GM19099 (cell line): Measurements from ENCODE around the gene RAB18.

ENCODE experiments used
- POLR2A ChIP-seq: IDR thresholded peaks from 3 replicates; pipeline ENCODE4 v1.6.1; 2011; ENCODE audit warnings: low read depth; ENCODE audit not compliant: insufficient read length; ENCODE audit errors: extremely low read depth

RAB18 gene

DNA sequence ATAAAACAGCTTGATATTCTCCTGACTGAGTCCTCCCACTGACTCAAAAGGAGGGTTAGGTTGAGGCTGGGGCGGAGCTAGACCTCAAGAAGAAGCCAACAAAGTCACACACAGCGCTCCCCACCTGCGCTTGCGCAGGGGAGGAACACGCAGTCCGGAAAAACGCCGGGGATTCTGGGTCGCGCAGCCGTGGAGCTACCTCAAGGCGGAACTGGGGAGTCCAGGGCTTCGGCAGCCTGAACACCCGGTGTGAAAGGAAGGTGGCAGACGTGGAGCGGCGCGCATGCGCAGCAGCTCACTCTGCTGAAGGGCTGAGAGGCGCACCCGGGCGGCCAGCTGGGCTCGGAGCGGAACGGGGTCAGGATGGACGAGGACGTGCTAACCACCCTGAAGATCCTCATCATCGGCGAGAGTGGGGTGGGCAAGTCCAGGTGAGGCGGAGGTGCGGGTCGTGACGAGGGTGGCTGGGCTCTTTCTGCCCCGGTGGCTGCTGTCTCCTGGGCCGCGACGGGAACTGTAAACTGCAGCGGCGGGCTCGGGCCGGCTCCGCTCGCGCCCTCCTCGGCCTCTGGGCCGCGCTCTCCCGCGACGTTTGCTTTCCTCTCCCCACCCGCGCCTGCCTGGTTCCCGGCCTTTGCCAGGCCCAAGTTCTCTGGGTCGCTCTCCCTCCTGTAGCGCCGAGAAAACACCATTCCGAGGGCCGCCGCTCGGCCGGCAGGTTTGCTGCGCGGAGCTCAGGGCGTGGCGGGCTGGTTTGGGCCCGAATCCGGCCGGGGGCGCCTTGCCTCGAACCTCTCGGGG lies at the start of gene RAB18:
Gene RAB18 (plus strand): TSS at position 298 of the 801 bp plus-strand sequence. CDS start 66 bp downstream, at position 364.
- peak; percentile 92 for TF ChIP-seq POLR2A

DNA sequence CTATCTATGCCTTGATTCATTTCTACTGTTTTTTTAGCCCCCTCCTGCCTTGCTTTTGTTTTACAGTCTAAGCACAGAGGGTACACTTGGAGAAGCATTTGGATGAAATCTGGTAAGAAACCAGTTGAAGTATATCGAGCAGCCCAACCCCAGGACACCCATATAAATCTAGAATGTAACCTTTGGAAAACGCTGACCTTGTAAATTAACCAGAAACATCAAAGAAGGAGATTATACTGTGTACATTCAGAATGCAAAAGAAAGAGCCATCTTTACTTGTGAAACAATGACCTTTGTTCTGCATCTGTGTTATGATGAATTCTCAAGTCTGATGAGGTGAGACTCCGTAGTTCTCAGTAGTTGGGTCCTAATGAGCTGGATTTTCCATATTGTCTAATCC lies 49.3 kb upstream of the RAB18 start:
- TF ChIP-seq POLR2A = no peak

DNA sequence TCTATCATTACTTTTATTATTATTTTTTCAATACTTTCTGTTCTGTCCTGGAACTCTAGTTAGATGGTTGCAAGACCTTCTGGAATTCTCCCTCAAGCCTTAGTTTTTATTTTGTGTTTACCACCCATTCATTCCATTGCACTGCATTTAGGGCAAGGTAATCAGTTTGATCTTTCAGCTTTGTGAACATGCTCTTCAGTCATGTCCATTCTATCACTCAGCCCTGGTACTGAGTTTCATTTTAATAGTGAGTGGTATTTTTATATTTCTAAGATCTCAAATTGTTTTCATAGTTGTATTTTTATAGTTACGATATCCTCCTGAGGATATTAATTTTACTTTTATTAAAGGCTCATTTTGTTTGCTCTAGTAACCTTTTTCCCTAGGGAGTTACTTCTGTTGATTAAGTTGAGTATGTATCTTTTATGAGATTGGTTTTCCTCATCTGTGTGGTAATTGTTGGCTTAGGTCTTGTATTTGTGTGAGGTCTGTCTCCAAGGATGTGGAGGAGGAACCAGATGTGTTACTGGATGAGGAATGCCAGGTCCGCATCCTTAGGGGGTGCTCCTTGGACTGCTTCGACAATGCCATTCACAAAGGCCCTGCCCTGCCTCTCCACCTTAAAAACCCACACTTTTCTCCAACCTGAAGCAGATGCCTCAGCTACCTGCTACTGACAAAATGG lies 46.7 kb upstream of the RAB18 start:
- TF ChIP-seq POLR2A = no peak

DNA sequence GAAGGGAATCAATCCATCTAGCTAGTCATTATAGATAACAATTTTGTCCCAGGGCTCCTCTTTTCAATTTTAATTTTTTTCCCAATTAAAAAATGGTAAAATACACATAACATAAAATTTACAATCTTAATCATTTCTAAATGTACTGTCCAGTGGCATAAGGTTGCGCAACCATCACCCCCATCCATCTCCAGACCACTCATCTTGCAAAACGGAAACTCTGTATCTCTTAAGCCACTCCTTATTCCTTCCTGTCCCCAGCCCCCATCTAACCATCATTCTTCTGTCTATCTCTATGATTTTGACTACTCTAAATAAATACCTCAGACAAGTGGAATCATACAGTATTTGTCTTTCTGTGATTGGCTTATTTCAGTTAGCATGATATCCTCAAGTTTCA lies 46.1 kb upstream of the RAB18 start:
- no peak for TF ChIP-seq POLR2A

DNA sequence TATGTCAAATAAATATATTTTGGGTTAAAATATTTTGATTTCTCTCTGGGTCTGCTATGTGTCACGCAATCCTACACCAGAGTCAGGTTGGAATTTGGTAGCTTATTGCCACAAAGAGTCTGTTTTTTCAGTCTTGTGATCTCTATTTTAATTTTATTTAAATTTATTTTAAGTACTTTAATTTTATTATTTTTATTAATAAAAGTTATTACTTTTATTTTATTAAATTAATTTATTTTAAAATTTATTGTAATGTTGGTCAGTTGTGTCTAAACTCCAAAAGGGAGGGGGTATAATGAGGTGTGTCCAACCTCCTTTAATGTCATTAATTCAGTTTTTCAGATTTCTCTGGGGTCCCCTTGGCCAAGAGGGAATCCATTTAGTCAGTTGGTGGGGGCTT lies 42.8 kb upstream of the RAB18 start:
- TF ChIP-seq POLR2A = no peak

DNA sequence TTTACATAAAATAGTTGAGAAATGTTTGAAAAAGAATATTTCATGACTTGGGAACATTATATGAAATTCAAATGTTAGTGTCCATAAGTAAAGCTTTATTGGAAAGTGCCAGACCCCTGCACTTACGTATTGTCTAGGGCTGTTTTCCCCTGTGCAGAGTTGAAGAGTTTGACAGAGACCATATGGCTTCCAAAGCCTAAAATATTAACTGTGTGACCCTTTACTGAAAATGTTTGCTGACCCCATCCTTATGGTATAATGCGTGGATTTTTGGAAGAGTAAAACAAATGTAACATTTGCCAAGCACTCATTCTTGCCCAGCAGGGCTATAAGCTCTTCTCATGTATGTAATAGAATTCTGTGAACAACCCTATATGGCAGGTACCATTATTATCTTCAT lies 40.1 kb upstream of the RAB18 start:
- no peak for TF ChIP-seq POLR2A

DNA sequence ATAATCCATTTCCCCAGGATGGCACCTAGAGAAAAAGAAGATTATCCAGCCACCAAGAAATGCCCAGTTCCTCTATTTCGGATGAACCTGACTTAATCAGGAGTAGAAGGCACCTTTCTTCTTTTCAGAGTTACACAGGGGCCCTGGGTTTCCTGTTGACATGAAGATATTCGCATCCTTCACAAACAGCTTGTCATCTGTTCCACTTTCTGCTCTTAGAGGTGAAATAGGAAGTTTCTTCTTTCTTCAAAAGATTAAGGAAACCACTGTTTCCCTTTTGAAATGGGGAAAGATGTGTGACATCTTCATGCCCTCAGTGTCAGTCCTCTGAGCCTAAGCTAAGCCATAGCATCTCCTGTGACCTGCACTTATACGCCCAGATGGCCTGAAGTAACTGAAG lies 39.1 kb upstream of the RAB18 start:
- TF ChIP-seq POLR2A = no peak

DNA sequence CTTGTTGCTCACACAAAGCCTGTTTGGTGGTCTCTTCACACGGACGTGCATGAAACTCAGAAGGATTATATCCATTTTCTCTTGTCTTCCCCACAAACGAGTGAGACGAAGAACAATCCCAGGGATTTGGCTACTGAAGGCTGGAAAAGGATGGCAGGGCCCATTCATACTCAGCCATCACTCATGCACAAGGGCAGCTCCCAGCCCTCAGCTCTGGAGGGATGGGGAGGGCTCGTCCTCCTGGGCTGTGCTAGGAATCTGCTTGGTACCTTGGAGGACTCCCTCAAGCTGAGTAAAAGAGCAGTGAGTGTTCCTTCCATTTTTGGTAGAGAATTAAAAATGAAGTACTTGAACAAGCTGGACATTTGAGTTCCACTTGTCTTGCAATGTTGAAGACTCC lies 33.2 kb upstream of the RAB18 start:
- TF ChIP-seq POLR2A = no peak

DNA sequence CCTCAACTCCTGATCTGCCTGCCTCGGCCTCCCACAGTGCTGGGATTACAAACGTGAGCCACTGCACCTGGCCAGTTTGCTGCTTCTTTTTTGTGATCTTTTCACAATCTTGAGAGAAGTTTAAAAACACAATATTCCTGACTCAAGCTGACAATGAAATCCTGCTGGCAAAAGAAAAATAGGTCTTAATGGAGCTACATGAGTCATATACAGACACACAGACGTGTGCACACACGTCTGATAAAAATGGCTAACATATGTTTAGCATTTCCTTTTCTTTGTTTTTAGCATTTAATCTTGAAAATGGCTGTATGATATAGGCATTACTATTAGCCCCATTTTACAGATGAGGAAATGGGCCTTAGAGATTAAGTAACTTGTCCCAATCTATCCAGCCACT lies 29.4 kb upstream of the RAB18 start:
- TF ChIP-seq POLR2A = no peak

DNA sequence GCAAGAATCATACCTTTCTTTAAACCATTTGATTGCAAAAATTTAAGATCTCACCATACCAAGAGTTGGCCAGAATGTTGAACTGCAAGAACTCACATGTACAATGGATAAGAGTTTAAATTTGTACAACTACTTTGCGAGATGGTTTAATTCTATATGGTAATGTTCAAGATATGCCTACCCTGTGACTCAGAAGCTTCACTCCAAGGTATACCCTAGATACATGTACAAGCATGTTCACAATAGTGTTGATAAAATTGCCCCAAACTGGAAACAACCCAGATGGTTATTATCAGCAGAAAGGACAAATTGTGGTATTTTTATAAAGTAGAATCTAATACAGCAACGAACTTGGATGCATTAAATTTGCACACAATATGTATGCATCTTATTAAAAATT lies 25.1 kb upstream of the RAB18 start:
- TF ChIP-seq POLR2A = no peak

DNA sequence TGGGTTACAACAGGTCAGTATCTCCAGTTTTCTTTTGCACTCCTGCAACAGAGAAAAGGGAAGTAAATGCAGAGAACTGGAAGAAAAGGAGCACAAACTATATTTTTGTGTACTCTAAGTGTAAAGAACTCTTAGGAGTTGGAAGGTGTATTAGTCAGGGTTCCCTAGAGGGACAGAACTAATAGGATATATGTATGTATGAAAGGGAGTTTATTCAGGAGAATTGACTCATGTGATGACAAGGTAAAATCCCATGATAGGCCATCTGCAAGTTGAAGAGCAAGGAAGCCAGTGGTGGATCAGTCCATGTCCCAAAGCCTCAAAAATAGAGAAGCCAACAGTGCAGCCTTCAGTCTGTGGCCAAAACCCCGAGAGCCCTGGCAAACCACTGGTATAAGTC lies 22.6 kb upstream of the RAB18 start:
- TF ChIP-seq POLR2A = no peak

DNA sequence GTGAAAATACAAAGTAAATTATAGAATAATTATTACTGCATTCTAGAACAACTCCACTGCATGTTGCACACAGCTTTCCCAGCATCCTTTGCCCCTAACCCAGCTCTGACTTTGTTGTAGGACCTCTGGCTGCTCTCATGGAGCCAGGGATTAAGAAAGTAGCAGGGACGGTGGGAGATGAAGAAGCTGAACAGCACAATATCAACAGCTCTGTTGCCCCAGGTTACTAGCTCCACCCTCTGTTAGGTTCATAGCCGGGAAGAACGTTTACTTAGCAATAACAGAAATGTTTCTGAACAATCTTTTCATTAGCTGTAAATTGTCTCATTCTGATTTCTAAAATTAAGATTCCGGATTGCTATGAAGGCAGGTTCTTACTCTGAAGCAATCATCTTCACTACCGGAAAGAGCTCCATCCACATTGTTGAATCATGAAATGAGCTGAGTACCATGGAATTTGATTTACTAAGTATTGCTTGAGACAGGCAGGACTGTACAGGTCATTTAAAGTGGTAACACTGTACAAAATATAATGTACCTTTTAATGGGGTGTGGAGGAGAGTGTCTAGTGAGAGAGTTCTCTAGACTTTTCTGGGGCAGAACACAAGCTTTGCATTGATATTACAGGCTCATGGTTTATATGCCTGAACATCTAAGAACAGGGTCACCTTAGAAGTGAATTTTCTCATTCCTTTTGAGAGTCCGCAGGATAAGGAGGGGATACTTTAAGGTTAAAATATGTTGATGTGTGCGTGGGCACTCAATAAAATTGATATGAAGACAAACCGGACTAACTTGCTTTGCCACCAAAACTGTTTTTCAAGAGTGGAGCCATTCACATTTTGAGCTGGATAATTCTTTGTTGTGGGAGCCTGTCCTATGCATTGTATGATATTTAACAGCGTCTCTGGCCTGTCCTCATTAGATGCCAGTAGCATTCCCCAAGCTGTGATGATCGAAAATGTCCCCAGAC lies 20.8 kb upstream of the RAB18 start:
- no peak for TF ChIP-seq POLR2A

DNA sequence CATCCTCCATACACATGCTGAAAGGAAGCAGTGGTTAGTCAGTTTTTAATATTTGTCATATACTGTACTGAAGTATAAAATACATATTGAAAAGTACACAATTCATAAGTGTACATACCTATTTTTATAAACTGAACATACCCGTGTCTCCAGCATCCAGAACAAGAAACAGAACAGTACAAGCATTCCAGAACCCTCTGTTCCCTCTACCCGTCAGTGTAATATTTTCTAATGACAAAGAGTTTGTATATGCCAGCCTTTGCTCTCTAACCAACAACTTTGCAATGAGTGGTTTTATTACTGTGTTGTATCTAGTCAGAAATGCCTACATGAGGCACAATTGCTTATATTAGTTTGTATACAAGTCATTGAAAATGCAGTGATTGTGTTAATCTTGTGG lies 18.7 kb upstream of the RAB18 start:
- TF ChIP-seq POLR2A = no peak

DNA sequence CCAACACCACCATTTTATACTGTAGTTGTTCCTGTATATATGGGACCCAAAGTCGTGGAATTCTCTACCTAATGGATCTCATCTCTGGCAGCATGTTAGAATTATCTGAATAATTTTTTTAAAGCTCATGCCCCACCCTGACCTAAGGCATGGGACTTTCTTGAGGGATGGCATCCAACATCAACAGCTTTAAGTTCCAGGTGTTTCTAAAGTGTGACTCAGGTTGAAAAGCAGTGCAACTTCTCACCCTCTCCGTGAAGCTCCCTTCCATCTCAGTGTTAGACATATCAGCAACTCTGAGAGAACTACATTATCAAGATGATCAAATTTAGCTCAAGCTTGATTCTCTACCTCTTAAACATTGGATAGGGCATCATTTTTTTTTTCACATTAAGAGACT lies 18.1 kb upstream of the RAB18 start:
- TF ChIP-seq POLR2A = no peak

DNA sequence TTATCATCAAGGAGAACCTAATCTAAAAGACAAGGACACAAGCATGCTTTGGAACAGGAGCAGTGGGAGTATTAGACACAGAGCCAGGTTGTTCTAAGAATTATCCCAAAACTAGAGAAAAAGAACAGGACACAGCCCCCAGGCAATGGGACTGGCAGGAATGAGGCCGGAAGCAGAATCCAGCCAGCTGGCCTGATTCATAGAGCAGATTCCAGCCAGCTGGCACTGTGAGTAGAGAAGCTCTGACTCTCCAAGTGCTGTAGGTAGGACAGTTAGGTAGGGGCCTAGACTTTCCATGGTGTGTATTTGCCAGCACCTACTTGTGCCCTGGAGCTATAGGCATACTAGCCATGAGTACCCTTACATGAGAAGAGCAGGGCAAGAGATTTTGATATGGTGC lies 13.3 kb upstream of the RAB18 start:
- TF ChIP-seq POLR2A = no peak
